HUES64 (cell line): ENCODE data around the gene ENTREP3.
"Not testable (repeated sequence)": the region's sequence is repeated elsewhere in the genome, so short reads cannot be mapped to it uniquely, and the experiment has no call there.

Source experiments
- H3K27ac ChIP-seq: 2 replicates; pipeline ENCODE4 v1.7.0; 2013; ENCODE audit warnings: low read depth, low read length, inconsistent platforms
- H3K27me3 ChIP-seq: 2 replicates; pipeline ENCODE4 v1.6.1; 2013; ENCODE audit warnings: mild to moderate bottlenecking, low read length; ENCODE audit not compliant: insufficient read depth
- H3K36me3 ChIP-seq: 2 replicates; pipeline ENCODE4 v1.6.1; 2013; ENCODE audit warnings: mild to moderate bottlenecking, low read length; ENCODE audit not compliant: insufficient read depth
- H3K4me1 ChIP-seq: 2 replicates; pipeline ENCODE4 v1.6.1; 2013; ENCODE audit warnings: mild to moderate bottlenecking, low read length, moderate library complexity; ENCODE audit not compliant: insufficient read depth
- H3K4me3 ChIP-seq: 2 replicates; pipeline ENCODE4 v1.5.1; 2013; ENCODE audit warnings: mild to moderate bottlenecking, low read length, moderate library complexity
- H3K9ac ChIP-seq: 2 replicates; pipeline ENCODE4 v1.6.1; 2013; ENCODE audit warnings: mild to moderate bottlenecking, low read depth, low read length
- H3K9me3 ChIP-seq: 2 replicates; pipeline ENCODE4 v1.6.1; 2013; ENCODE audit warnings: low read depth, low read length; ENCODE audit not compliant: insufficient read depth
- WGBS: fragments of 150-250, 120-280 bp; methylation state at CpG from one replicate; pipeline ENCODE4 v1.1.7; 2013; ENCODE audit warnings: missing lambda C conversion rate; 5-methylcytosine and 5-hydroxymethylcytosine counted together

The ENTREP3 gene

DNA sequence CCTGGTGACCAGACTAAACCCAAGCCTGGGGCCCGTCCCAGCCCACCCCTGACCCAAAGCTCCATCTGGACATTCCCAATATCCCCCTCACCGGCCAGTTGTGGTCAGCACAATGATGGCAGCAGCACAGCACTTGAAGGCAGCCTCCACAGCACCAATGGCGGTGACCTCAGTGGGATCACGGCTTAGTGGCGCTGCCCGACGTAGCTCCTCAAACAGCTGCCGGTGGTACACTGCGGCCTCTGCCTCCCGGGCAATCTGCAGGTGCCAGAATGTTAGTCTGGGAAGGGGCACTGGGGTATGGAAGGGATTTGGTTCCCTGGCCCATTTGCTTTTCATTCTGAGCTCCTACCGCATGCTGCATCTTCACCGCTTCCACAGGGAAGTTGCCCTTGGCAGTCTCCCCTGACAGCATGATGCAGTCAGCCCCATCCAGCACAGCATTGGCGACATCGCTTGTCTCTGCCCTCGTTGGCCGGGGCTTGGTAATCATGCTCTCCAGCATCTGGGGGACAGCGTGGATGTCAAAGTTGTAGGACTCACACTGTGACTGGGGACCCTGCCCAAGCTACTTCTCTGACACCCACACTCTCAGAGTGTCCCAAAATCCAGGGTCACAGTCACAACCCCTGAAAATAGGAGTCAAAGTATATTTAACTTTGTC, 37.9 kb upstream of the ENTREP3 start:
- WGBS = 90% methylated on average over 17 of the region's 17 CpGs

DNA sequence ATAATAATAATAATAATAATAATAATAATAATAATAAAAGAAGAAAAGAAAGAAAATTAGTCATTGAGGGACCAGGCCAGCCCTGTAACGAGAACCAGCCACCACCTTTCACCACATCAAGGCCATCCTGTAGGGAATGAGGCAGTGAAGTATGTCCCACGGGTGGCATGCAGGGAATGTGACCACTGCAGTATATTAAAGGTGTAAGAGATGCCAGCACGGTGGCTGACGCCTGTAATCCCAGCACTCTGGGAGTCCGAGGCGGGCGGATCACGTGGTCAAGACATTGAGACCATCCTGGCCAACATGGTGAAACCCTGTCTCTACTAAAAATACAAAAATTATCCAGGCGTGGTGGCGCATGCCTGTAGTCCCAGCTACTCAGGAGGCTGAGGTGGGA, 35.7 kb upstream of the ENTREP3 start:
- H3K9ac ChIP-seq = not testable (repeated sequence)
- WGBS = 92% methylated on average over 9 of the region's 10 CpGs

More for the DNA sequence above, 37.9 kb upstream of the ENTREP3 start:
- Histone ChIP-seq H3K4me1 (no peaks in the 10 kb centered on the region), H3K9me3 (no peaks in the 10 kb centered on the region), H3K9ac (no peak overlapping the region), H3K27me3 (peaks cover 39% of the 10 kb centered on the region), H3K27ac (no peak overlapping the region), H3K36me3 (no peaks in the 10 kb centered on the region), H3K4me3 (no peak overlapping the region)

DNA sequence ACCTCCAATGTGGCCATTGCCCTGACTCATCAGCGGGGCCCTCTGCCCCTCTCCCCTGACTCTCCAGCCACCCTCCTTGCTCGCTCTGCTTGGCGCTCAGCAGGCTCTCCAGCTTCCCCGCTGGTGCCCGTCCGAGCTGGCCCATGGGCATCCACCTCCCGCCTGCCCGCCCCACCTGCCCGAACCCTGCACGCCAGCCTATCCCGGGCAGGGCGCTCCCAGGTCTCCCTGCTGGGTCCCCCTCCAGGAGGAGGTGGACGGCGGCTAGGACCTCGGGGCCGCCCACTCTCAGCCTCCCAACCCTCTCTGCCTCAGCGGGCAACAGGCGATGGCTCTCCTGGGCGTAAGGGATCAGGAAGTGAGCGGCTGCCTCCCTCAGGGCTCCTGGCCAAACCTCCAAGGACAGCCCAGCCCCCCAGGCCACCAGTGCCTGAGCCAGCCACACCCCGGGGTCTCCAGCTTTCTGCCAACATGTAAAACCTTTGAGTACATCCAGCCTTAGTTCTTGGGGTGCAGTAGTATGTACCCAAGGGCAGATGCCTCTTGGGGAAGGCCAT, 32.8 kb upstream of the ENTREP3 start:
- Histone ChIP-seq H3K27ac (no peak overlapping the region), H3K4me1 (no peaks in the 10 kb centered on the region), H3K9ac (no peak overlapping the region), H3K4me3 (no peak overlapping the region), H3K9me3 (no peaks in the 10 kb centered on the region), H3K36me3 (no peaks in the 10 kb centered on the region), H3K27me3 (peaks cover 4% of the 10 kb centered on the region; the same call in 1 of the 2 replicates)
- WGBS = 93% methylated on average over 21 of the region's 21 CpGs

More for the DNA sequence above, 35.7 kb upstream of the ENTREP3 start:
- H3K27ac ChIP-seq, H3K9me3 ChIP-seq, H3K4me1 ChIP-seq, H3K4me3 ChIP-seq, H3K36me3 ChIP-seq: not testable (repeated sequence)
- peaks cover 34% of the 10 kb centered on the region for H3K27me3 ChIP-seq

DNA sequence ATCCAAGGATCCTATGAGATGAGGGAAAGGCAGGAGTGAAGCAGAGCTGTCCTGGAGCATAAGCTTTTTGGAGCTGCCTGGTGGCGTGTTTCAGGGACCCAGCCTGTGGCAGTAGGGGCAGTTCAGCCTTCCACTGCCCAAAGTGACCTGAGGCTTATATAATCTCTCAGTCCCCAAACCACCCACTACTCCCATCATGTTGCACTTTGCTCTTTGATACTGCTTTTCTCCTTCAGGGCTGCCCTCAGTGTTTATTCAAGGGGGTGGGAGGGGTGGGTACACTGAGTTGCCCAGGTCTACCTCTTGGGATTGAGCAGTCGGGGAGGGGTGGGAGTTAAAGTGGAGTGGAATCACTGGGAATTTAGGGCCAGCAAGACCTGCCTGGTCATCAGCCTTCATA, 31.3 kb upstream of the ENTREP3 start:
- no peaks in the 10 kb centered on the region for H3K27me3 ChIP-seq
- WGBS = 91% methylated on average over 2 of the region's 2 CpGs
- no peak overlapping the region for H3K4me3 ChIP-seq
- H3K9me3 ChIP-seq = no peaks in the 10 kb centered on the region
- no peak overlapping the region for H3K9ac ChIP-seq
- H3K27ac ChIP-seq = no peak overlapping the region
- no peaks in the 10 kb centered on the region for H3K36me3 ChIP-seq
- H3K4me1 ChIP-seq = no peaks in the 10 kb centered on the region

DNA sequence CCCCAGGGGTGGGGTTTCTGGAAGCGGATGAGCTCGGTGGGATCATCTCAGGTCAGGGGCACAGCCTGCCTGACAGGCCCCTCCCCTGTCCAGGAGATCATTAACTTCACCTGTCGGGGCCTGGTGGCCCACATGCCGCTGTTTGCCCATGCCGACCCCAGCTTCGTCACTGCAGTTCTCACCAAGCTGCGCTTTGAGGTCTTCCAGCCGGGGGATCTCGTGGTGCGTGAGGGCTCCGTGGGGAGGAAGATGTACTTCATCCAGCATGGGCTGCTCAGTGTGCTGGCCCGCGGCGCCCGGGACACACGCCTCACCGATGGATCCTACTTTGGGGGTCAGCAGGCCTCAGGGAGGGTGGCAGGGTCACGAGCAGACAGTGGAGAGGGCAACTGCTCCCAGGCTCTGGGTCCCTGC, 30.4 kb upstream of the ENTREP3 start:
- Histone ChIP-seq H3K27me3 (no peaks in the 10 kb centered on the region), H3K4me1 (no peaks in the 10 kb centered on the region), H3K36me3 (no peaks in the 10 kb centered on the region), H3K9ac (no peak overlapping the region), H3K9me3 (no peaks in the 10 kb centered on the region), H3K4me3 (no peak overlapping the region), H3K27ac (no peak overlapping the region)
- 95% methylated on average over 18 of the region's 18 CpGs for WGBS

DNA sequence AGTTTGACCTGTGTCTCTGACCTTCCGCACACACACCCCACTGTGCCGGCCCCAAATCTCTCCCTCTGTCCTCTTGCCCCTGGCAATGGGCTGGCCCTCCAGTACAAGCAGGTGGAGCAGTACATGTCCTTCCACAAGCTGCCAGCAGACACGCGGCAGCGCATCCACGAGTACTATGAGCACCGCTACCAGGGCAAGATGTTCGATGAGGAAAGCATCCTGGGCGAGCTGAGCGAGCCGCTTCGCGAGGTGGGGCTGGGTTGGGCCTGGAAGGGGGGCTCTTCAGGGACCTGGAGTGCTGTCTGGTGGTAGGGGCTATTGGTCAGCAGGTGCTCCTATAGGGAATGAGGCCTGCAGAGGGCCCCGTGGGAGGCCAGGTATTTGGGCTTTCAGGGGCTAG, 29.8 kb upstream of the ENTREP3 start:
- Histone ChIP-seq H3K36me3 (no peaks in the 10 kb centered on the region), H3K4me1 (no peaks in the 10 kb centered on the region), H3K9me3 (no peaks in the 10 kb centered on the region), H3K27ac (no peak overlapping the region), H3K4me3 (no peak overlapping the region), H3K9ac (no peak overlapping the region), H3K27me3 (no peaks in the 10 kb centered on the region)
- WGBS = 93% methylated on average over 14 of the region's 14 CpGs

DNA sequence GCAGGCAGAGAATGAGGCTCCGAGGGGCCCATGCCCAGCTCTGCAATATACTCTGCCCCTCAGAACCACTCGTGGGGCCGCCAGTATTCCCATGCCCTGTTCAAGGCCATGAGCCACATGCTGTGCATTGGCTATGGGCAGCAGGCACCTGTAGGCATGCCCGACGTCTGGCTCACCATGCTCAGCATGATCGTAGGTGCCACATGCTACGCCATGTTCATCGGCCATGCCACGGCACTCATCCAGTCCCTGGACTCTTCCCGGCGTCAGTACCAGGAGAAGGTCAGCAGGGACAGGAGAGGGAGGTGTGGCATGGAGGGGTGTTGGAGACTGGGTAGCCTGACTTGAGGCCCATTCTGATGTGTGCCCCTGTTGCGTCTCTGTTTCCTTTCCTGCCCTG, 29.2 kb upstream of the ENTREP3 start:
- Histone ChIP-seq H3K9me3 (no peaks in the 10 kb centered on the region), H3K36me3 (no peaks in the 10 kb centered on the region), H3K9ac (no peak overlapping the region), H3K4me3 (no peak overlapping the region), H3K27ac (no peak overlapping the region), H3K4me1 (peaks cover 2% of the 10 kb centered on the region; the same call in 1 of the 2 replicates), H3K27me3 (no peaks in the 10 kb centered on the region)
- 93% methylated on average over 12 of the region's 12 CpGs for WGBS

DNA sequence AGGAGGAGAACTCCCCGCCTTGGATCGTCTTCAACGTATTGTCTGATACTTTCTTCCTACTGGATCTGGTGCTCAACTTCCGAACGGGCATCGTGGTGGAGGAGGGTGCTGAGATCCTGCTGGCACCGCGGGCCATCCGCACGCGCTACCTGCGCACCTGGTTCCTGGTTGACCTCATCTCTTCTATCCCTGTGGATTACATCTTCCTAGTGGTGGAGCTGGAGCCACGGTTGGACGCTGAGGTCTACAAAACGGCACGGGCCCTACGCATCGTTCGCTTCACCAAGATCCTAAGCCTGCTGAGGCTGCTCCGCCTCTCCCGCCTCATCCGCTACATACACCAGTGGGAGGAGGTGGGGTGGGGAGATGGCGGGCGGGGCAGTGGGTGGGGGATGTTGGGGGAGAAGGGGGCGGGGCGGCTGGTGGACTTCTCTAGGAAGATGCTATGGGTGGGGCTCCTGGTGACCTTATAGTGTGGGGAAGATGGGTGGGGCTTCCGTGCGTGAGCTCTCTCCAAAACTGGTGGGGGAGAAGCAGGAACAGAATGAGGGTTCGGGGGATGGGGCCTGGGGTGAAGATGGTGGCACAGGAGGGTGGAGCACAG, 27.3 kb upstream of the ENTREP3 start:
- Histone ChIP-seq H3K4me3 (no peak overlapping the region), H3K27me3 (no peaks in the 10 kb centered on the region), H3K27ac (no peak overlapping the region), H3K9ac (no peak overlapping the region), H3K4me1 (peaks cover 14% of the 10 kb centered on the region; the same call in 1 of the 2 replicates), H3K36me3 (no peaks in the 10 kb centered on the region), H3K9me3 (no peaks in the 10 kb centered on the region)
- 90% methylated on average over 29 of the region's 29 CpGs for WGBS

DNA sequence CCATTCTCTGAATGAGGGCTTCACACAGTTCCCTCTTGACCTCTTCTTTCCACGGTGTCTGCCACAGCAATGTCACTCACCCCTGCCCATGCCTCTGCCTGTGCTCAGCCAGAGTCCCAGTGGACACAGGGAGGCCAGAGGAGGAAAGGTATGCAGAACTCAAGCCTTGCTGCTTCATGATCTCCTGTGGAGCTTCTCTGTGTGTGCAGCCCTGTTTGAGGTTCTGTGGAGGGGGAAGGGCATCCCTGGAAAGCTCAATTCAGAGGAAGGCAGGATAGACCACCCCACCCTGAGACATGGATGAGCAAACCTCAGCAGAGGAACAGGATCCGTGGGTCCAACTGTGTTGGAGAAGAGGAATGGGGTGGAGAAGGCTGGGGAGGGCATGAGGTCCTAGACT, 24.0 kb upstream of the ENTREP3 start:
- Histone ChIP-seq H3K27ac (no peak overlapping the region), H3K36me3 (no peaks in the 10 kb centered on the region), H3K9ac (0 out of 2 replicates have a peak overlapping the region, but pooled peaks have one; percentile 17), H3K4me3 (no peak overlapping the region), H3K4me1 (peaks cover 14% of the 10 kb centered on the region), H3K27me3 (peaks cover 8% of the 10 kb centered on the region; the same call in 1 of the 2 replicates), H3K9me3 (no peaks in the 10 kb centered on the region)
- WGBS = 42% methylated on average over 2 of the region's 2 CpGs

DNA sequence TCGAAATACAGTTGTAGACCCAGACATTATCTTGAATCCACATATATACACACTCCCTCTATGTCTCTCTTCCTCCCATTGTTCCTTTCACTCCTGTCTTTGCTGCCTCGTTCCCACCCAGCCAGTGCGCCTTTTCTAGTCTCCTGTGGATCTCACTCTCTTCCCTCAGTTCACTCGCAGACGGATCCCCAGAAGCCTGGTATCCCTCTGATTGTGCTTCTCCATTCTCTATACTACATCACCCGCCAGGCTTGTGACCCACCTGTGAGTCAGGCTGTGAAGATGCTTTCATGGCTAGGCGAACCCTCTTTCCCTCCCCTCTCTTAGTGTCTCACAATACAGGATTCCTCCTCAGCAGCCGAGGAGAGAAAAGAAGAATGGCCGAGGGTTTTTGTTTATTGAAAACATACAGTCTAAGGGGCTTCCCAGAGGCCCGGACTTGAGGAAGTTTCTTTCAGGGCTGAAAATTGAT, 23.4 kb upstream of the ENTREP3 start:
- no peaks in the 10 kb centered on the region for H3K36me3 ChIP-seq
- H3K9me3 ChIP-seq = no peaks in the 10 kb centered on the region
- H3K27me3 ChIP-seq = peaks cover 8% of the 10 kb centered on the region; the same call in 1 of the 2 replicates
- peaks cover 16% of the 10 kb centered on the region for H3K4me1 ChIP-seq
- 0 out of 2 replicates have a peak overlapping the region, but pooled peaks have one; percentile 17 for H3K9ac ChIP-seq
- peak overlapping the region; percentile 8 for H3K4me3 ChIP-seq
- 50% methylated on average over 9 of the region's 10 CpGs for WGBS
- H3K27ac ChIP-seq = no peak overlapping the region

DNA sequence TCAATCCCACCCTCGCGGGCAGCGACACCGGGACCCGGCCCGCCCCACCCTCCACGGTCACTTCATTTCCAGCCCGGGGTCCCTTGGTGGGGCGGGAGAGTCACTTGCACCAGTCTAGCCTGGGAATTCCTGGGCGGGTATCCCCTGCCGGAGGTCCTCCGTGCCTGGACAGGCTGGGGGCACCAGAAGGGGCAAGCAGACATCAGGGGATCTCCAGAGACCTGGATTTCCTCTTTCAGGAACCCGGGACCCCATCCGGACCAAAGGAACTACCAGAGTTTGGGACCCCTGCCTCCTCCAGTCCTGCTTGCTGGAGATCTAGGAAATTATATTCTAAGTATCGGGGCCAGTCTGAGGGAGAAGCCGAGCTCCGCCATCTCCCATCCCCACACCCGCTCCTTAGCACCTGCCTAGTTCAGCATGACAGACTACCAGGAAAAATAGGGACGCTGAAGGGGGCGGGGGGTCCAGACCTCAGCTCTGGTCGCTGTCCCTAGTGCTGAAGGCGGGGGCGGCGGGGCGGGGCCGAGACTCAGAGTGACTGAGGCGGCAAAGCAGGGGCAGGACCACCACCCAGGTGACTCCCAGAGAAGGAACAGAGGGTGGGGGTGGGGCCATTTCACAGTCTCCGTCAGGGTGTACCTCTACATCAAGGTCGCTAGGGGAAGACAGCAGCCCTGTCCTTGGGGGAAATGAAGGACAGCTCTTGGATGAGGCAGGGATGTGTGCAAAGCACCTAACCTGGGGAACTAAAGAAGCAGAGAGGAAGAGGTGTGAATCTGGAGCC, 22.8 kb upstream of the ENTREP3 start:
- H3K4me3 ChIP-seq = peak overlapping the region; percentile 70
- under 1% methylated on average over 29 of the region's 29 CpGs for WGBS
- H3K27ac ChIP-seq = no peak overlapping the region
- no peaks in the 10 kb centered on the region for H3K36me3 ChIP-seq
- H3K9ac ChIP-seq = no peak overlapping the region
- no peaks in the 10 kb centered on the region for H3K9me3 ChIP-seq
- peaks cover 8% of the 10 kb centered on the region; the same call in 1 of the 2 replicates for H3K27me3 ChIP-seq
- peaks cover 18% of the 10 kb centered on the region for H3K4me1 ChIP-seq
